ENCODE data around the gene CASP12.
A peak's percentile ranks its signal among the peaks of the same experiment; 100 is the strongest.

The CASP12 gene

GRCh38 chr11:104891135-104891534 is 7.1 kb downstream of the CASP12 start:
- no peak for DNase-seq

DNA sequence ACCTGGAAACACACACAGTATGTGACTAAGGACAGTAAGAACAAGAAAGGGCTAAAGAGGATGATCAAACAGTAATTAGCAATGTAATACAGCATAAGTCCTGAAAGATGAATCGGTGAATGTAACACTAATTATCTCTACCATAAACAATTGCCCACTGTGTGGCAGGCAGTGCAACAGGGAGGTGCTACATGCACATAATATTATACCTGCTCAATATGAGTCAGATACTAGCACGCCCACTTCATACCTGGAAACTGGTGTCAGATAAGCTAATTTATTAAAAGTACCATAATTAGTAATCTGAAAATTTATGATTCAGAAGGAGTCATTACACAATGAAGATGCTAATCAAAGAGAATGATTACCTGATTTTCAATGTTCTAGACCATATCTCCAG is 14.9 kb downstream of the CASP12 start:
- no peak for DNase-seq

GRCh38 chr11:104881117-104881794 is 17.0 kb downstream of the CASP12 start:
- DNase-seq = no peak

DNA sequence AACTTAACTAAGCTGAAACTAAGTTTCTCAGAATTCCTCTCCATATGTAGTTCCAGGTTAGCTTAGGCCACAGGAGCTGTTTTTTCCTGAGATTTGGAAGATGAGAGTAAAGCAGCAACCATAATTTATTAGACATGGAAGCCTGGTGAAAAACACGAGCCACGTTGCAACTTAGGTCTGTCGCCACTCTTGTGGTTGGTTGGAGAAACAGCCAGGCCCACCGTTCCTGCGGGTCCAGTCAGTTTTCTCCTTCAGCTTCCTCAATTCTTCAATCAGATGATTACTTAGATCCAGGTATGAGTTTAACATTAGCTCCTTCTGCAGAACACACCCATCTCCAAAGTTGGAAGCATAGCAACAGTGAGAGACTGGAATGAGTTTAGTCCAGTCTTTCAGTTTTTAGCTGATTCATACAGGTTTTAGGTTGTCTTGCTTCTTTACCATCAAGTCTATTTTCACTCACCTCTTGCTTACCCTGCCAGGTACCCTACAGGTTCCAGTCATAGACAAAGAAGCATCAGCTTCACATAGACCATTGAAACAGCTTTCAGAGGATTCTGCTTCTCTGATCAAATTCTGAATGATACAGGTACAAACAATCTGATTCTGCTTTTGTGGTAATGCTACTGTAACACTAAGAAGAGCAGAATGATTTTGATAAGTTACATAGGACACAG is 18.6 kb downstream of the CASP12 start:
- no peak for DNase-seq

DNA sequence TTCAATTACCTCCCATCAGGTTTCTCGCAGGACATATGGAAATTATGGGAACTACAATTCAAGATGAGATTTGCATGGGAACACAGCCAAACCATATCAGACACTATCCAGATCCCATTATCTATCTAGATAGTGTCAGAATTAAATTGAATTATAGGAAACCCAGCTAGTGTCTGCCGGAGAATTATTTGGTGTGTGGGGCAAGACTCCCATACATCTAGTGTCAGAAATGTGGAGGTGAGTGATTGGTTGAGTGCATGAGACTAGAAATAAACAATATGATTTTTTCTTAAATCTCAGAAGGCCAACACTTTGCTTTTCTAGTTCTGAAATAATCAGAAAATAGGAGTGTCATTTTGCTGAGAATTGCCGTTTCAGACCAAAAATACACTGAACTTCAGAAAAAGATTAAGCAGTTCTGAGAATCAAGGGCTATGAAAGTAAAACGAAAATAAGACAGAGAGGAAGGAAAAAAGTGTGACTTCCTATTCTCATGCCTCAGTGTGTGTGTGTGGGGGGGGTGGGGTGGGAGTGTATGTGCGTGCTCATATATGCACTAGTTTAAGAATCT is 21.3 kb downstream of the CASP12 start:
- DNase-seq = no peak

GRCh38 chr11:104876324-104876723 is 21.9 kb downstream of the CASP12 start:
- peak; percentile 0 for DNase-seq

DNA sequence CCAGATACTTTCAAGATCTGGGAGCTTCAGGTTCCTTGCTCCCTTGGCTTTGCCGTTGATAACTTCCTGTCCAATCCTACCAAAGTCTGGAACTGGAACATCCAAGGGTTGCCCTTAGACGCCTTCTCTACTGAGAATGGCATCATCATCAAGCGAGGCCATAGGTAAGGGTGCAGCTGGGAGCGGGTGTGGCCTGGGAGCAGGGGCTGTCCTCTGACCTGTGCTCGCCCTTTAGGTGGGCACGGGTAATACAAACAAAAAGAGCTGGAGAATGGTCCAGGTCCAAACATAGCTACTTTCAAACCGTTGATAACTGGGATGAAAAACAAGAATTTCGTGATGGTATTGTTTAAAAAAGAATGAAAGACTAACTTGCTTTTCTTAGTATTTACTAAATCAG is 25.0 kb downstream of the CASP12 start:
- DNase-seq = no peak

DNA sequence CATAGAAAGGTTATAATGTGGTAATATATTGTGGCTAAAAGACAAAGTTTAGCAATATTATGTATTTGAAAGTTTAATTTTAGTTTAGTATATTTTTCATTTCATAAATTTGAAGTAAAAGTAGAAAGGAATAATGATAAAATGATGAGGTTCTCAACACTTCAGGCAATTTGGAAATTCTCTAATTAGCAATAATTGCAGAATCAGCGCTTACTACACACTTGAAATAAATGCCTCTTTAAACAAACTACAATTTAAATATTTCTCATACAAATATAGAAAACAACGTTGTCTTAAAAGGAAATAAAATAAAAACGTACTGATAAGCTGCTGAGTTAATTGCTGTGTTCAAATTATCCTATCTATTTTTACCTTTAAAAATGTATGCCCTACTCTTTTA is 25.9 kb downstream of the CASP12 start:
- no peak for DNase-seq

DNA sequence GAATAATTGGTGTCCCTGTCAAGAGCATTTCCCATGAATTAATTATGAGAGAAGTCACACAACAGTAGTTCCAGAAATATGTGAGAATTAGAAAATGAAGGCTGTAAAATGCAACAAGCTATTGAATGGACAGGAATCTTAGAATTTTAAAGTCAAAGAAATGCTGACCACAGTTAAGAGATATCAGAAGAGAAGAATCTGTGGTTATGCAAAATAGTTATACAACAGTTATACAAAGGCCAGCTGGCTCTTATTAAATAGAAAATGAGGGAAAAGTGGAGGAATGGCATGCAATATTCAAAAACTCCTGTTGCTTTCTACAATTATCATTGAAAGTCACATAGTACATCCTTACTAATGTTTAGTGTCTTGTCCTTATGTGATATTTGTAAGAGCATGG is 27.4 kb downstream of the CASP12 start:
- peak; percentile 4 for DNase-seq

DNA sequence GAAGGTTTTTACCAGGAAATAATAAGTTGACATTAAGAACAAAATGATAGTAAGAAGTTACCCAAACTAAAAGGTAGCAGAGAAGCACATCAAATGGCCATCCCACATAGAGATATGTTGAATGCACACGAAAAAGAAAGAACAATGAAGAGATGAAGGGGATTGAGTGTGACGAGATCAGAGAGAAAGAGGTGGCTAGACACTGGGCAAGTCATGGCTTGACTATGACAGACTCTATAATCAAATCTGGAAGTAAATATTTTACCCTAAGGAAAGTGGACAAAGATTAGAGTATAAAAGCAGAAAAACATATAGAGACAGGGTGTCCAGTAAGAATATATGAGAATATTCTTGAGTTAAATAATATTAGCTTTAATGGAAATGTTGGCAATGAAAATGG is 31.4 kb downstream of the CASP12 start:
- no peak for DNase-seq

- DNase-seq = no peak
These were observed 39.1 kb downstream of the CASP12 start for GRCh38 chr11:104858882-104859775.

GRCh38 chr11:104856607-104857006 is 41.7 kb downstream of the CASP12 start:
- DNase-seq = no peak

DNA sequence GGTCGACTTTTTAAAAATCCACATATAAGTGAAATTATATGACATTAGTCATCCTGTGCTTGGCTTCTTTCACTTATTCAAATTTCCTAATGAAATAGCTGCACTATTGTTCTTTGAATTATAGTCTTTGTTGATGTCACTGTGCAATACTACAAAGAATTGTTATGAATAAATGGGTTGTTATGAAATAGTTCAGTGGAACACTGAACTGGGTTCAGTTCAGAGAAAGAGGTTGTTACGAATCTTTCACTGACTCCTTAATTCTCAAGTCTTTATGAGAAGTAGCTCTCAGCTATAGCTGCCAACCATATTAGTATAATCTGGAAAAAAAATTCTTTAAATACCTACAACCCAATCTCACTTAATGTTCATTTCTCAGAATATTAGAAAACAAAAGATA is 42.3 kb downstream of the CASP12 start:
- DNase-seq = no peak

GRCh38 chr11:104853276-104853675 is 45.0 kb downstream of the CASP12 start:
- no peak for DNase-seq

DNA sequence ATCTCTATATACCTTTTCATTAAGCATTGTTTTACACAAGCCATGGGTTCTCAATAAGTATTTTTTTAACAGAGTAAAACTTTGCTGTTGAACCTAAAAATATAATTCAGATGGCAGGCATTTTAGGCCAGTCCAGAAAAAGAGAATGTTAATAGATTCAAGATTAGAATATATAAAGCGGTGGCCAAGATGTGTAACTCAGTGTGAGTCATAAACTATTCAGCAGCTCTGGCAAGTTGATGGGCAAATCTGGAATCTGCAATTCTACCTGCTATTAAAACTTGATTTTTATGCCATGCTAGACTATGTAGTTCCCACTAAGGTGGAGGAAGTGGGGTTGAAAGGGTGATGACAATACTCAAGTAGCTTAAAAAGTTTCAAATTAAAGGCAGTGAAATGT is 45.4 kb downstream of the CASP12 start:
- DNase-seq = no peak

DNA sequence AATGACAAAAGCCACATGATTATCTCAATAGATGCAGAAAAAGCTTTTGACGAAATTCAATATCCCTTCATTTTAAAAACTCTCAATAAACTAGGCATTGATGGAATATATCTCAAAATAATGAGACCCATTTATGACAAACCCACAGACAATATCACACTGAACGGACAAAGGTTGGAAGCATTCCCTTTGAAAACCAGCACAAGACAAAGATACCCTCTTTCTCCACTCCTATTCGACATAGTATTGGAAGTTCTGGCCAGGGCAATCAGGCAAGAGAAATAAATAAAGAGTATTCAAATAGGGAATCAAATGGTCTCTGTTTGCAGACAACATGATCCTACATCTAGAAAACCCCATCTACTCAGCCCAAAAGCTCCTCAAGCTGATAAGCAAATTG is 52.0 kb downstream of the CASP12 start:
- DNase-seq = no peak

DNA sequence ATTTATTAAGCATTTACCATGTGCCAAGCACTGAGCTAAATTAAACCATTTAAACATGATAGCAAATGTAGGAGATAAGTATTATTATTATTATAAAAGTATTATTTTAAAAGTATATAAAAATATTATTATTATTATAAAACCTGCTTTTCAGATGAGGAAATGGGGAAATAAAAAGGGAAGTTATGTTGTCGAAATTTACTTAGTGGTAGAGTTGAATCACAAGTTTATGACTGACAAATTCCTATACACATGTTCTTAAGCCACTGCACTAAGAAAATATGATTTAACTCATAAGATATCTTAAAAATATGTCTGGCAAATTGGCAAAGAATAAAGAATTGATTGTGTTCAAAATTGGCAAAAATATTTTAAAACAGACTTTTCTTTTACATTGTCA is 53.8 kb downstream of the CASP12 start:
- no peak for DNase-seq

DNA sequence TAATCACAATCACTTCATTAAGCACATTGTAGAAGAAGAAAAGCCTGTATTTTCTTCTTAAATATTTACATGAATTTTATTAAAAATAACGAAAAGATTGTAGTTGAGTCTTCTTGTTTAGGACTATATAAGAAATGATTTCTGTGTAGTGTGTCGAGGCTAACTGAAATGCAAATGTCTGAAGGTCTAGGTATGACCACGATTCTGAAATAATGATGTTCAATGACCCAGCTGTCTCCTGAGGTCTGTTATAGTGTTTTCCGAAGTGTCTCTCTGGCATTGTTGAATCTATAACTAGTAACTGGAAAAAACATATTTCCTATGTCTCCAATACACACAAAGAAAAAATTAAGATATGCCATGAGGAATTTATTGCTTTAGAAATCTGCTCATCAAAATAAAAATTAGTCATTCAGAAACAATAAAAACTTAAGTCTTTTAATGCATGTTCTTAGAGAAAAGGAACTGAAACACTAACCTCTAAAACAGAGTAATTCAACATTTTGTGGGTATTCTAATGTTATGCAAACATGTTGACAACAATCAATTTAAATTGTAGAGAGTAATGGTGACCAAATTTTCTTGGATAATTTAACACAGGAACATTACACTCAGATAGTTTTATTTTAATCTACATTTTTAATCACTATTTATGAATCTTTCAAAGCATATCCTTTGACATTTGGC is 55.0 kb downstream of the CASP12 start:
- no peak for DNase-seq

DNA sequence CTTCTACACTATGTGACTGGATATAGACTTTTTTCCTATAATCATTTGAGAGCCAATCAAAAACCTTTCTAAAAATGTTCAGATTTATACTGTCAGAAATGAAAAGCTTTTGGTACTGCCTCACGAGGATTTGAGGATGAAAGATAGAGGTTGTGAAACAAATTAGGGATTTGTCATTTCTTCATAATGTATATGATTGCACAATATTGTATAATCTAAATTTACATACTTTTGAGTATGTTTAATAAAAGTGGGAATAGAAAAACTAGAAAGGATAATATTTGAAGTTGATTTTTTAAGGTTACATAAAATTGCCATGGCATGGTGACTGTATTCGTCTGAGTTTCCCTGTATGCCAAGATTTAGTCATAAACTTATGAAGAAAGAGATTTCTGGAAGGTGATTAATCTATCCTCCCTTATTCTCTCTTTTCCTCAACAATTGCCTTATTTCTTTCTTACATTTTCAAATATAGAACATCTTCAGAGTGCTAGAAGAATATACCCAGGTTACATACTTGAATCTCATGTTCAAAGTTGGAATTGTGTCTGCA is 56.2 kb downstream of the CASP12 start:
- no peak for DNase-seq

DNA sequence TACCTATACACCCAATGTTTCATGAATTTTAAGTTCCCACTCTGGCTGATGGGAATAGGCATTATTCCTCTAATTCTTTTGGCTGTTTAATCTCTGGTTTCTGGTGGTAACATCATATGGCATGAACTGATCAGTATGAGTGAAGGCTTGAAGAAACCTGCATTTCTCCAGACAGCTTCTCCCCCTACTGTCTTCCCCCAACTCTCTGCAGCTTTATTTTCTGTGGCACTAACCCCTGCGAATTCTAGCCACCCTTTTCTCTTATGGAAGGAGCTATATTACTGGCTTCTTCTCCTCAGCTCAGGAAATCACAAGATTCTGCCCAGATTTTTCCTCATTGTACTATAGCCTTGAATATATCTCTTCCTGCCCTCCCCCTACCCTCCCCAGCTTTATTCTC is 57.1 kb downstream of the CASP12 start:
- no peak for DNase-seq

DNA sequence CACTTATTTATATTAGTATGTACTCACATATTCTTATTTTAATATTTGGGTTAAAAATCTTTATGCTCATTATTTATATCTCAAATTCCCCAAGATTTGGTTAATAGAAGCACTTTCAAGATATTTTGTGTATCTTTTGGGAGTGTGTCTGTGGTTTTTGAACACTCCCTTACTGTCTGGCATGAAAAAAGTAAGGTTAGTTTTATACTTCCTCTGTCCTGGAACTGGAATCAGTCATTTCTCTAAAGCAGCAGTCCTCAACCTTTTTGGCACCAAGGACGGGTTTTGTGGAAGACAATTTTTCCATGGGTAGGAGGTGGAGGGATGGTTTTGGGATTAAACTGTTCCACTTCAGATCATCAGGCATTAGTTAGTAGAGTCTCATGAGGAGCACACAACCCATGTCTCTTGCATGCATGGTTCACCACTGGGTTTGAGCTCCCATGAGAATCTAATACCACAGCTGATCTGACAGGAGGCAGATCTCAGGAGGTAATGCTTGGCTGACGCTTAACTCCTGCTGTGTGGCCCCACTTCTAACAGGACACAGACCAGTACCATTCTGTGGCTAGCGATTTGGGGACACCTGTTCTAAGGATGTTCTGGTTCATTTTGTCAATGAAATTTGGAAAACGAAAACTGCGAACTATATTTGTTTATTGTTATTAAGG is 60.2 kb downstream of the CASP12 start:
- no peak for DNase-seq

DNA sequence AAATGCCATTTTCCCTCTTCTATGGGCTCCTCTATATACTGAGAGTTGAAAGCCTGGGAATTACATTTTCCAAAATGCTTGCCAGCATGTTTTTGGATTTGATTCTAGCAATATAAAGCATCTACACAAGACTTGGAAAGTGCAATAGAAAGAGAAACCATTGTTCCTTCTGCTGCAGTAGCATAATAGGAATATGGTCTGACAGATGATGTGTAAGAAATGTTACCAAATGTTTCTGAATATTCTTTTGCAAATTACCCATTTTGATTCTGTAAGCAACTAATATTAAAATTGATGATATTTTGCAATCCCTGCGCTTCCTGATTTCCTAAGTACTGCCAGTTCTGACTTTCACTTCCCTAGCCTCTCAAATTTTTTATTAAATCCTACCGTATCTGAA is 61.6 kb downstream of the CASP12 start:
- no peak for DNase-seq
